ENCODE measurements around the gene HECW1.
A peak's percentile ranks its signal among the peaks of the same experiment; 100 is the strongest.
"Not testable (repeated sequence)": the region's sequence is repeated elsewhere in the genome, so short reads cannot be mapped to it uniquely, and the experiment has no call there.

Gene HECW1

GRCh38 chr7:43345696-43346095, 233.2 kb downstream of the HECW1 start:
- not testable (repeated sequence) for DNase-seq (ENCODE audit: low read depth in 2 of 3, low spot score in 1 of 3)

- no peak for DNase-seq (ENCODE audit: low read depth in 2 of 3, low spot score in 1 of 3)
Observed at GRCh38 chr7:43351683-43352082, 239.2 kb downstream of the HECW1 start.

- no peak for DNase-seq (ENCODE audit: low read depth in 2 of 3, low spot score in 1 of 3)
Observed at GRCh38 chr7:43353902-43354301, 241.5 kb downstream of the HECW1 start.

- DNase-seq (ENCODE audit: low read depth in 2 of 3, low spot score in 1 of 3): no peak
Observed at GRCh38 chr7:43362652-43363034, 250.2 kb downstream of the HECW1 start.

DNA sequence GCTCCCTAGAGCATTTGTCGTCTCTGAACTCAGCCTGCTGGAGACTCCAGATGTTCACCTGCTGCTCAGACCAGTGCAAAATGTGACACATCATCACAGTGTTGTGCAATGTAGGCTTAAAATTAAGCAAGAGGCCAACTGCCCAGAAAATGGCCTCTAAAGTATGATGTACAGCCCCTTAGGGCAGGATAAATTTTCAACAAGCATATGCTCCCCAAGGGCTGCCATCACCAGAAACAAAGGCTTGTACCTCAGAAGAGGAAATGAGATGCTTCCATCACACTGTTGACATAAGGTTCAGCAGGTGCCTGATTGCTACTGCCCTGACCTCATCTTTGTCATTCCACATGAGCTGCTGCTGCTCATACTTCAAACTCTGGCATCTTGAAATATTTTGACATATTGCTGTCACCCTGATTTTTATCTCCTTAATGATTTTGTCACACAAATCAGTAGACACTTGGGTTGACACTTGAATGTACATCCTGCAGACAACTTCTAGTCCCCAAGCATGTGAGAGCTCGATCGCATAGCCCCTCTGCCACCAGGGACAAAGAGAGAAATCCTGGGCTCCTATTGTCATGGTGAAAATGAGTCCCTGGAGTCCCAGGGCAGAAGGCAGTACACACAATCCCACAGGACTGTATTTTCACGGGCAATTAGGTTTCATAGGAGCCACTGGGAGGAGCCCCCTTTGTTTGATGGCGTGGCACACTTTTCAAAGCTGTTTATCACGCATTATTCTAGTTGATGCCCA, 250.8 kb downstream of the HECW1 start:
- DNase-seq (ENCODE audit: low read depth in 2 of 3, low spot score in 1 of 3): no peak

- DNase-seq (ENCODE audit: low read depth in 2 of 3, low spot score in 1 of 3): no peak
Observed at GRCh38 chr7:43364391-43364790, 251.9 kb downstream of the HECW1 start.

DNA sequence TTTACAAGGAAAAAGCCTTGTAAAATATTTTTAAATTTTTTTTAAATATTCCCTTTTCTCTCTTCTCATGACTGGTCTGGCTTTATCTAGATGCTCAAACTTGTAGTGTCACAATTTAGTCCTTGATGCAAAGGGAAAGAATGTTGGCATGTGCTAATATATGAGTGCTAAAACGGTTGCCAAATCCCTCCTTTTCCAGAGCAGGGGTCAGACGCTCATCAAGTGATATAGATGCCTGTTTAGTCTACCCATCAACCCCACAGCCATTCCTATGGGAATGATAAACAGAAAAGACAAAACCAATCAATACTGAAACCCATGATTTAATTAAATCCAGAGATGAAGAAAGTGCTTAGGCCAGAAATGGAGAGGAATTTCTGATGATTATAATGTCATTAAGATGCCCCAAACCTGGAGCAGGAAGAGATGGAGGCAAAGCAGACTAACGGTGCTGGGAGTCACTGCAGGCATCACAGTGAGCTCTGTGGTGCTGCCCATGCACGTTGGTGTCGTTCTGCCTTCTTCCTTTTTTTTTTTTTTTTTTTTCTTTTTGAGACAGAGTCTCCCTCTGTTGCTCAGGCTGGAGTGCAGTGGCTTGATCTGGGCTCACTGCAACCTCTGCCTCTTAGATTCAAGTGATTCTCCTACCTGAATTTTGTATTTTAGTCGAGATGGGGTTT, 260.4 kb downstream of the HECW1 start:
- DNase-seq (ENCODE audit: low read depth in 2 of 3, low spot score in 1 of 3): no peak

DNA sequence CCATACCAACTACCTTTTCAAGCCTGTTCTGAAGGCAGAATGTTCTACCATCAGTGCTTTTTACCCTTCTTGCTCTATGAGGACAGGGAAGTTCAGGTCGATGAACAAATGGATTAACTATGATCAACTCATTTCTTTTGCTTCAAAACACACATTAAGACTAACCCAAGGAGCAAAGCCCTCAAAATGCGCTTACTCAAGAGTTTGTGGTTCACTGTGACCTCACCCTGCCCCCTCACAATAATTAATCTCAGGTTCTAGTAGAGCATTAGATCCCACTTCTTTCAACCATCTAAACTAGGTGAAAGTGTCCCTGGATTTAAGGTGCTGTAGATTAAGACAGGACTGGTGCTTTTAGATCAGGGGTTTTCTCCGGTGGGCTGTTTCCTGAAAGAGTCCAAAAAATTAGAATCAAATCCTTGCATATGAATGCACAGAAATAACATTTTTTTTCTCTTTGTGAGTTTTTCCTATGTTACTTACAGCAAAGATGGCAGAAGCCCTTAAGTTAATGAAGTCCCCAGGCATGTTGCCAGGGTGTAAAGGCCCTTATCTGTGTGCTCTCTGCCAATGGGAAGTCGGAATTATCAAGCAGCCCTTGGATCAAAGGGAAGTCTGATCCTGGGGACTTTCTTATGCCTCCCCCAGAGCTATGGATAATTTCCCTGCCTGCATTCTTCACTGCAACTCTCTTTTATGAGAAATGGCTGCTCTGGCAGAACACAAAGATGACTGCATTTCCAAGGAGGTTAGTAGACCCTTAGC, 264.9 kb downstream of the HECW1 start:
- DNase-seq (ENCODE audit: low read depth in 2 of 3, low spot score in 1 of 3): no peak

DNA sequence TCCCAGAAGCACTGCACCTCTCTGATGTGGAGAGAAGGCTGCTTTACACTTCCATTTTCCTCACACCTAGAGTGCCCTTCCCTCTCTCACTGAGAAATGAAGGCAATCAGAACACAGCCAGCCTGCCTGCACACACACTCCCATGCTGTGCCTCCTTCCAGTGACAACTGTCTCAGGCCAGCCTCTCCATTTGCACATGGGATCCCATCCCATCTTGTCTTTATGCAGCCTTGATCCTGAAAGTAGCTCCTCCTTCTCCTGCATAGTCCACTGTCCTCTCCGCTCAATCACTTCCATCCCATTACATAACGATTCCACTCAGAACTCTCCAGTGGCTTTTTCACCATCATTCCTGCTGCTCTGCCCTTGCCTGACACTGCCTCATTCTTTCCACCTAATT, 266.8 kb downstream of the HECW1 start:
- no peak for DNase-seq (ENCODE audit: low read depth in 2 of 3, low spot score in 1 of 3)

GRCh38 chr7:43384616-43385308, 272.3 kb downstream of the HECW1 start:
- DNase-seq (ENCODE audit: low read depth in 2 of 3, low spot score in 1 of 3): no peak

GRCh38 chr7:43385309-43385680, 272.8 kb downstream of the HECW1 start:
- no peak for DNase-seq (ENCODE audit: low read depth in 2 of 3, low spot score in 1 of 3)

- peak in 2 of 3 donors; percentile 28 for DNase-seq (ENCODE audit: low read depth in 2 of 3, low spot score in 1 of 3)
Observed at GRCh38 chr7:43385856-43386255, 273.4 kb downstream of the HECW1 start.

DNA sequence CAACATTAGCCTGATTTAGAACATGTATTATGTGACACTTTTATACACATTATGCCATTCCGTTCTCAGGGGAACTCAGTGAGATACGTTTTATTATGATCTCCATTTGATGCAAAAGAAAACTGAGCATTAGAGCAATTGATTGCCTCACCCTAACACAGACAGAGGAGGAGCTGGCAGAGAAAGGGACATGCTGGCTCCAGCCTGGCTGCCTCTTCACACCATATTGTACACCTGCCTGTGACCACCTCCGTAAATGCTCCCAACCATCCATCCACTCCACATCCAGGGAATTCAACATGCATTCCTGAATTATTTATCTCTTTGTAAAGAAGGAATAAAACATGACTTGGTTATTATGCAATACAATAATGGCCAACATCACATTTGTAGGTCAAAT, 275.5 kb downstream of the HECW1 start:
- no peak for DNase-seq (ENCODE audit: low read depth in 2 of 3, low spot score in 1 of 3)

DNA sequence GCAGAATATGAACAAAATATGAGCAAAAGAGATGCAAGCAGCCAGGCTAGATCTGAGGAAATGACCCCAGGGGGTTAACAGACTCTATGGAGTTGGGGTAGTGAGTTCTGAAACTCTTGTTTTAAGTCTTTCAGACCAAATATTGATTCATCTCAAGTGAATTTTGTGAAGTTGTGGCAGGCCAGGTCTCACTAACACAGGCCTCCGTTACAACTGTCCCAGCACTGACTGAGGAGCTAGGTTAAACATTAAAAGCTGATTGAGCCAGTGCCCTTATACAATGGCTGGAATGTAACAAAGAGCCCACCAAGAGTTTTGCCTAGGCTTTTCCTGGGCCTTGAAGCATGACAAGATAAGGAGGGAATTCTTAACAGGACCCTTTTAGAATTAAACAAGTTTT, 278.1 kb downstream of the HECW1 start:
- DNase-seq (ENCODE audit: low read depth in 2 of 3, low spot score in 1 of 3): no peak

GRCh38 chr7:43391518-43391917, 279.1 kb downstream of the HECW1 start:
- DNase-seq (ENCODE audit: low read depth in 2 of 3, low spot score in 1 of 3): no peak

- DNase-seq (ENCODE audit: low read depth in 2 of 3, low spot score in 1 of 3): no peak
Observed at GRCh38 chr7:43392638-43393330, 280.3 kb downstream of the HECW1 start.

GRCh38 chr7:43394441-43395130, 282.1 kb downstream of the HECW1 start:
- DNase-seq (ENCODE audit: low read depth in 2 of 3, low spot score in 1 of 3): no peak

- DNase-seq (ENCODE audit: low read depth in 2 of 3, low spot score in 1 of 3): no peak
Observed at GRCh38 chr7:43395351-43395750, 282.9 kb downstream of the HECW1 start.

- no peak for DNase-seq (ENCODE audit: low read depth in 2 of 3, low spot score in 1 of 3)
Observed at GRCh38 chr7:43396187-43396740, 283.8 kb downstream of the HECW1 start.

DNA sequence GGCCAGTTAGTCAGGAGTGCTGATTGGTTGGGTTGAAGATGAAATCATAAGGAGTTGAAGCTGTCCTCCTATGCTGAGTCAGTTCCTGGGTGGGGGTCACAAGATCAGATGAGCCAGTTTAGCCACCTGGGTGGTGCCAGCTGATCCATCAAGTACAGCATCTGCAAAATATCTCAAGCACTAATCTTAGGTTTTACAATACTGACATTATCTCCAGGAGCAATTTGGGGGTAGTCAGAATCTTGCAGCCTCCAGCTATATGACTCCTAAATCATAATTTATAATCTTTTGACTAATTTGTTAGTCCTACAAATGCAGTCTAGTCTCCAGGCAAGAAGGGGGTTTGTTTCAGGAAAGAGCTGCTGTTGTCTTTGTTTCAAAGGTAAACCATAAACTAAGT, 286.4 kb downstream of the HECW1 start:
- DNase-seq (ENCODE audit: low read depth in 2 of 3, low spot score in 1 of 3): no peak

Data from stimulated activated CD4-positive, alpha-beta T cell treated with anti-CD3 and anti-CD28 coated beads, Interleukin-12 subunit alpha, Interleukin-12 subunit beta, amount 100 ng/mL, for 48 hours (primary cell).